ENCODE results near the gene BEAN1.
A peak's percentile ranks its signal among the peaks of the same experiment; 100 is the strongest.
"Not testable (repeated sequence)": the region's sequence is repeated elsewhere in the genome, so short reads cannot be mapped to it uniquely, and the experiment has no call there.

Gene BEAN1

DNA sequence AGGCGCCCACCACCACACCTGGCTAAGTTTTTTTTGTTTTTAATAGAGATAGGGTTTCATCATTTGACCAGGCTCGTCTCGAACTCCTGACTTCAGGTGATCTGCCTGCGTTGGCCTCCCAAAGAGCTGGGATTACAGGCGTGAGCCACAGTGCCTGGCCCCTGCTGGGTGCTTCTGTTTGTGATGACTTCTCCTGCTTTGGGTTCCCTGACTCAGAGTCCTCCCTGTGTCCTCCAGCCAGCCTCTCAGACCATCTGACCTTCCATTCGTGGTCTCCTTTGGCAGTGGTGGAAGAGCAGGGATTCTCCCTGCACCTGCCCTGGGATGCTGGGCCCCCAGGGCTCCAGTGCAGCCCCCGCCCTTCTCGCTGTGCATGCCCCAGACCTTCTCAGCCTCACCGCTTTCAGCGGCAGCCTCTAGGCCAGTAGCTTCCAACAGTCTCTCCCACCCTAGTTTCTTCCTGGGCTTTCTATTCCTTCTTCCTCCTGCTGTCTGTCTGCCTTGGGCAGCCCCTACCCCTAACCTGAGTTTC lies 13.2 kb downstream of the BEAN1 start:
- no peak for DNase-seq (ENCODE audit: low read depth, low spot score)

DNA sequence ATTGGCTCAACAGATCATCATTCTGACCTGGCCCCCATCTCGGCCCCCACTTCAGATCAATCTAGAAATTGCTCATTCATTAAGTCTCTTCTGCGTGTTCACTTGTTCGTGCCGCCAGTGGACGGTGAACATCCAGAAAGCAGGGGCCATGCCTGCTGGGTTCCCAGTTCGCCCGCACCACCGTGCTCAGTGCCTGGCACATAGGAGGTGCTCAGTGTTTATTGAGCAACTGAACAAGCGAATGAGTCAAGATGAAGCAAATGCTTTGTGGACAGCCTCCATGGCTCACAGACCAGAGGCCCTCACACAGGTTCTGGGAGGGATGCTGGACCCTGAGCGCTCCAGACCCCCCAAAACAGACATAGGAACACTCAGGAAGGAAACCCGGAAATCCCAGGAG lies 13.9 kb downstream of the BEAN1 start:
- DNase-seq (ENCODE audit: low read depth, low spot score) = no peak

DNA sequence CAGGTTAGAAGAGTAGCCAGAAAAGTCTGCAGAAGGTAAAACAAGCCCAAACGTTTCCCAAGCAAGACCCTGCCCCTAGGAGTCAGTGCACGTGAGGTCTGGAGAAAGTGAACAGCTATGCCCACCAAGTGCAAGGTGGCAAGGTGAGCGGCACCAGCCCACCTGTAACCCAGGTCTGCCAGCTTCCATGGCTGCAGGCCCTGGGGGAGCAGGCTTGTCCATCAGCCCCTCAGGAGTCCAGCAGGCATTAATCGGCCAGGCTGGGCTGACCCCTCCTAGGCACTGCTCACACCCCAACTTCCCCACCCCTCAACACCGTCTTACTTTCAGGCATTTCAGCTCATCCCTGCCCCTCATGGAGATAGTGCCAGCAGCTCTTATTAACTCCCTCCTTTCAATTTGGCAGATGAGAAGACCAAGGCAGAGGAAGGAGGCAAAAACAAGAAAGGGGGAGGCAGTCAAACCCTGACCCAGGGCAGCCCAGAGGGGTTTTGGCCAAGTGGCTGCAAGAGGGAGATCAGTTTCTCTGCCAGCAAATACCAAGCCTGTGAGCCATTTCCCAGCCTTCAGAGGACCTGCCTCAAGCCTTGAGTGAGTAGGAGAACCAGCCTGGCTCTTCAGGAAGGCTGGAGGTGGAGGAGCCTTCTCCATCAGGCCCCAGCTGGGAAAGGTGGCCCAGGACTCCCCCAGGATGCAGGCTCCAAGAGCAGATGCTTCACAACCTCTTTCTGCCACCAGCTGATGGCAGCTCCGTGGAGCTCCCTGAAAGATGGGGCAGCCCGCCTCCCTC lies 14.7 kb downstream of the BEAN1 start:
- DNase-seq (ENCODE audit: low read depth, low spot score) = peak; percentile 65

DNA sequence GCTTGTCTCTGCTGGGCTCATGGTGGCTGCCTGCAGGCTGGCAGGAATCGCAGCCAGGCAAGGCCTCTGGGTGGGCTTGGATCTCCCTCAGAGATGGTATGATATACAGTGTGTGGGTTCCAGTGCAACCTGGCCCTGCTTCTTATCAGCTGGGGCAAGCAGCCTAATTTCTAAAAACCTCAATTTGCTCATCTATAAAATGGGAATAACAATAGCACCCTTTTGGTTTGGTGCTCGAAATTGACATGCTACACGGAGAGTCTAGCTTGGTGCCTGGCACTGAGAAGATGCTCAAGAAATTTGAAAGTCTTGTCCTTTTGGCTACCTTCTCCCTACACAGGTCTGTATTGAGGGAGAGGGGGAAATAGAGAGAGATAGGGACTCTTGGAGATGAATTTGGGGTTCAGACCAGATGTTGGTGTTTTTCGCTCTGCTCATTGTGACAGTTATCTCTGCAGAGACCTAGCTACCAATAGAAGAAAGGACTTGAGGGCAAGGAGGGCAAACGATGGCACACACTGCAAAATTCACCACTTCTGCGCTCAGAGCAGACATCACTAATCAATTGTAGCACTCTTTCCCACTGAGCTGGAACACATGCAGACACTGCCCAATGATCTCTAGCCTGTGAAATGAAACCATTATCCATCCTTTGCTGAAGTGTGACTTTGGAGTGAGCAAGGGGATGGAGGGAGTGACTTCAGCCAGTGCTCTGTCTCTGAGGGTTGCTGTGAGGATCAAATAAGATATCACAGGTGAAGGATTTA lies 15.6 kb downstream of the BEAN1 start:
- DNase-seq (ENCODE audit: low read depth, low spot score) = no peak

DNA sequence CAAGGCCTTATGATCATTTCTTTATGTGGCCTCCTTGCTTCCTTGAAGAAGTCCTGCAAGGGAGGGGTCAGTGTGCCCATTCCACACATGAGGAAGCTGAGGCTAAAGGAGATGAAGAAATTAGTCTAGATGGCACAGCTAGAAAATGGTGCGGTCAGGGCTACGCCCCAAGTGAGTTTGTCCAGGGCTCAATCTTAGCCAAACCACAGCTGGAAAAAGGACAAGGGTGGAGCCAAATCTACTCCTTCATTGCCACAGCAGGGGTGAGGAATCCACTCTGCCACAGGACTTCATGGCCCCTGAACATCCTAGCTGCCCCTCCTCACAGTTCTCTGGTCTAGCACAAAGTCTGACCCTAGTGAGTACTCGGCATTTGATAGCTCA lies 16.2 kb downstream of the BEAN1 start:
- DNase-seq (ENCODE audit: low read depth, low spot score) = peak; percentile 16

DNA sequence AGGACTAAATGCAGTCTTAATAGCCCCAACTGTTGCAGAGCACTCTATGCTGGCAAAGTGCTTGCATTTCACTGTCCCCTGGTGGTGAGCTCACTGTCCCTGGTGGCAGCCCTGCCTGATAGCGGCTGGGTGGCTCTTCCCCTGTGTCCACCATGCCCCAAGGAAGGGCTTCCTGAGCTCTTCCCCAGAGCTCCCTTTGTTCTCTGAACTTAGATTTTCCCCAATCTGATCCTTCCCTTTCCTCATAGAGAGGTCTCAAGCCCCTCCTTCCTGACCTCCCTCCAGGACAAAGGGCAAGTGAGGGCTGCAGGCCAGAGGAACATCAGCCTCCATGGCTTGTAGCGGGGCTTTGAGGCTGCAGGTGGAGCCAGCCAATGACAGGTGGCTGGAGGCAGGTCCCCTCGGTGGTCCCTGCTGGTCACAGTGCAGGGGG lies 17.0 kb downstream of the BEAN1 start:
- no peak for DNase-seq (ENCODE audit: low read depth, low spot score)

DNA sequence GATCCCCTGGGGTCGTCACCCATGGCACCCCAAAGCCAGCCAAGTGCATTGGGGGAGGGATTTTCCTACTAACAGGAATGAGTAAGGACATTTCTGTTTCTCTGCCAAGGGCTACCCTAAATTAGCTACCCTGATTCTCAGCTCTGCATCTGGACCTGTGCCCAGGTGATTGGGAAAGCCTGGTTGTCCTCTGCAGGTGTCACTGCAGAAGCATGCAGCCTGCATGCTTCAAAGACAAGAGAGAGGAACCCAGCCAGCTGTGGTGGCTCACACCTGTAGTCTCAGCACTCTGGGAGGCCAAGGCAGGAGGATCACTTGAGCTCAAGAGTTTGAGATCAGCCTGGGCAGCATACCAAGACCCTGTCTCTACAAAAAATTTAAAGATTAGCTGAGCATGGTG lies 19.6 kb downstream of the BEAN1 start:
- no peak for DNase-seq (ENCODE audit: low read depth, low spot score)

DNA sequence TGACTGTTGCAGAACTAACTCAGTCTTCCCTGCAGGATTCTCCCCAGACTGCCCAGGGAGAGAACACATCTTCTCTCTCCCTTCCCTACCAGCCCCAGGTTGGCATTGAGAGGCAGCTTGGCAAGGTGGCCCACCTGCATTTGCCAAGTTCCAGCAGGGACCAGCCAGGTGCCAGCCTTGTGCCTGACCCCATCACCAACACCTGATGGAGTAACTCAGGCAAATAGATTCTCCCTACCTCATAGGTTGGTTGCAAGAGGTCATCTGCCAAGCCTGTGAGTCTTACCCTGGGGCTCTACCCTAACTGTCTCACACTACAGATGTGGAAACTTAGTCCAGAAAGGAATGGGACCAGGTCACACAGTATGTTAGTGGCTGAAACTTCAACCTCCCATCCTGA lies 20.4 kb downstream of the BEAN1 start:
- no peak for DNase-seq (ENCODE audit: low read depth, low spot score)

DNA sequence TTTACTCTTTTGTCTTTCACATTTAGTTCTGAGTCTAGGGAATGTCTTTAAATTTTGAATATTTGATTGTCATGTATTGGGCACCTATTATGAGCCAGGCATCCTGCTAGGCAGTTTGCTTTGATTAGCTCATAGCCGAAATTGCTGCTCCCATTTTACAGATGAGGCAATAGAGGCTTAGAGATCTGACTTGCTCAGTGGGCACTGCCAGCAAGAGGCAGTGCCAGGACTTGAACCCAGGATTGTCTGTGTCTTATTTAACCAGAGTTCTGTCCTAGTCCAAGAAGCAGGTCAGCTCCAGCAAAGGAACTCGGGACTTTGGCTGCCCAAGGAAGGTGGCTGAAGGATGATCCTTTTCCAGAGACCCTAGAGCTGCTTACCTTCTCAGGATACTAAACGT lies 24.5 kb downstream of the BEAN1 start:
- DNase-seq (ENCODE audit: low read depth, low spot score) = no peak

DNA sequence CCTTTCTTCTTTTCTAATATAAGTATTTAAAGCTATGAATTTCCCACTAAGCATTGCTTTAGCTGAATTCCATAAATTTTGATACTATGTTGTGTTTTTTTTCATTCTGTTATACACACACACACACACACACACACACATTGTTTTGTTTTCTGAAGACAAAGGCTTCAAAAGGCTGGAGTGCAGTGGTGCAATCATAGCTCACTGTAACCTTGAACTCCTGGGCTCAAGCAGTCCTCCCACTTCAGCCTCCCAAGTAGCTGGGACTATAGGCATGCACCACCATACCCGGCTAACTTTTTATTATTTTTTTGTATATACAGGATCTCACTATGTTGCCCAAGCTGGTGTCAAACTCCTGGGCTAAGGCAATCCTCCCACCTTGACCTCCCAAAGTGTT lies 26.1 kb downstream of the BEAN1 start:
- DNase-seq (ENCODE audit: low read depth, low spot score) = not testable (repeated sequence)

DNA sequence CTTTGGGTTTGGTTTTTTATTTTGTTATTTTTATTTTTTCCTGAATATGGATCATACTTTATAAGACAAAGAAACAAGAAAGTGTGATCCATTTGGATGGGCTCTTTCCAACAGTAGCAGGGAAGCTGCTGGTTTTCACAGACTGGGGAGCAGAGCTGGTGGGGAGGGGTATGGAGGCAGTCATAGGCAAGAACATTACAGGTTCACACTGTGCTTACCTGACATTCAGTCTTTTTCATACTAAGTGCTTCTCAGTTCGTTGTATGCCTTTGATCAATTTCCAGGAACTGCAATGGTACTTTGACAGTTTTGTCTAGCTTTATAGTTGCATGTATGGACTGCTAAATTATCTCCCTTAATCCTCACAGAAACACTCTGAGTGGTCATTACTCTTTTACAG lies 27.7 kb downstream of the BEAN1 start:
- DNase-seq (ENCODE audit: low read depth, low spot score) = no peak

DNA sequence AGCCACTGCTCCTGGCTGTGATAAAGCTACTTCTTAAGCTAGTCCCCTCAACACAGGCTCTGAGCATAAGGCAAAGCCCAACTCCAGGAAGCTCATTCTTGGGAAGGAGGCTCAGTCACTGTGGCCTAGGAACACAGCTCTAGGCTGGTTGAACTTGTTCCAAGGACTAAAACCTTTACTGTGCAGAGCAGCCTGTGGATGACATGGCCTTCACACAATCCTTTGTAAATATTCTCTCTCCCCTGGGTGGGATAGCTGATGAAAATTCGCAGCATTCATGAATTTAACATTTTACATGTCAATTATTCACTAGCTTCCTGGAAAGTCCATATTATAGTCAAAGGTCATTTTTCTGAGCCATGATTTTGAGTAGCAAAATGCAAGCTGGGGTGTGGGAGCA lies 28.9 kb downstream of the BEAN1 start:
- no peak for DNase-seq (ENCODE audit: low read depth, low spot score)

DNA sequence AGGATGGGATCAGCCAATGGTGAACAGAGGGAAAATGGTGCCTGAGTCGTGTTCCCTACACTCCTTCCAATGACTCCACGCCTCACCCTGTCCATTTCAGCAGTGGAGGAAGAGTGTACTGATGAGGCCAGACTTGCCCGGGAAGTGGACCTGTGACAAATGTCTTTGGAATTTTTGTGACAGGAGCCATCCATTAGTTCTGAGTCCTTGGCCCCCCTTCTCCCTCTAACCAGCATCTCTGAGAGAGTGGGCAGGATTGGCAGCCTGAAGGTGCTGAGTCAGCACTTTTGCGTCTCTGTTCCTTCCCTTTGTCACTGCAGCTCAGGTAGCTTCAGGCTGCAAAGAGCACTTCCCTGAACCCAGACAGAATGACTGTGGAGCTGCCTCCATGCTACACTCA lies 30.8 kb downstream of the BEAN1 start:
- peak; percentile 60 for DNase-seq (ENCODE audit: low read depth, low spot score)

DNA sequence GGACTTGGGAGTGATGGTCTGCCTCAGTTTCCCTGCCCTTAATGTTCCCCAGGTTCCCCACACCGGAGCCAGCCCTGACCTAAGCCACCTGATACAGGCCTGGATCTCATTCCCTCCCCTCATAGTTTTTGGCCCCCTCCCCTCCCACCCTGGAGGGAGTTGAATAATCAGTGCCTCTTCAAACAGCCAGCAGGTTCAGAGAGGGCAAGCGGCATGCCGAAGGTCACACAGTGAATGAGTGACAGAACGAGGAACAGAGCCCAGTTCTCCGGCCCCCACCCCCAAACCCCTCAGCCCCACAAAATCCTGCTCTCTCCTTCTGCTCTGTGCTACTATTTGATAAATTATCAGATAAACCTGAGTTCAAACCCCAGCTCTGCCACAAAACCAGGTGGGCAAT lies 31.2 kb downstream of the BEAN1 start:
- DNase-seq (ENCODE audit: low read depth, low spot score) = no peak

DNA sequence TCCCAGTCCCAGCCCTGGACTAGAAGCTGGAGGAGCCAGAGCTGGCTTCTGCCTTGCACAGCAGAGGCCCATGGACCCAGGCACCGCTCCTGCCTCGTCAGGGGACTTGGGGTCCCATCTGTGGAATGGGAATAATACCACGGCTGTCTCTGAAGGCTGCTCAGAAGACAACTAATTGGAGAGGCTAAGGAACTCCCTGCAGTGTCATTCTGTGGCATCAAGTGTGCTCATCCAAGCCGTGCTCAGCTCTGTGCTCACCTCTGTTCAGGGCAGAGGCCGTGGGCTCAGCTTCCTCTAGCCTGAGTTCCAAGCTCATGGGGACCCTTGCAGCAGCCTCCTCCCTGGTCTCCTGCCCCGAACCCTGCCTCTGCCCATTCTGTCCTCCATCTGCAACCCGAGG lies 31.8 kb downstream of the BEAN1 start:
- no peak for DNase-seq (ENCODE audit: low read depth, low spot score)

DNA sequence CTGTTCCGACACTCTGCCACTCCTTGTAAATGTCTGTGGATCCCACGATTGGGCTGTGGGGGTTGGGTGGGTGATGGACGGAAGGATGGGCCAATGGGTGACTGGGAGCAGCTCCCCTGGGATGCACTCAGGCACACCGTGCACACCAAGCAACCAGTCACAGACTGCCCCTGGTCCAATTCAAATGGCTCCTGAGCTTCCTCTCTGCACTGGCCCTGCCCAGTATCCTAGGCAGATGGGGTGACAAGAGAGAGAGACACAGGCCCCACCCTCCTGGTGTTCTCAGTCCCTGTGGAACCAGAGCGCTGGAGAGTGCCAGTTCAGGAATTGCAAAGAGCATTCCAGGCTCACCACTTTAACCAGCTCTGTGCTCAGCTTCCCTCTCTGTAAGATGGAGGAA lies 32.8 kb downstream of the BEAN1 start:
- peak; percentile 61 for DNase-seq (ENCODE audit: low read depth, low spot score)

DNA sequence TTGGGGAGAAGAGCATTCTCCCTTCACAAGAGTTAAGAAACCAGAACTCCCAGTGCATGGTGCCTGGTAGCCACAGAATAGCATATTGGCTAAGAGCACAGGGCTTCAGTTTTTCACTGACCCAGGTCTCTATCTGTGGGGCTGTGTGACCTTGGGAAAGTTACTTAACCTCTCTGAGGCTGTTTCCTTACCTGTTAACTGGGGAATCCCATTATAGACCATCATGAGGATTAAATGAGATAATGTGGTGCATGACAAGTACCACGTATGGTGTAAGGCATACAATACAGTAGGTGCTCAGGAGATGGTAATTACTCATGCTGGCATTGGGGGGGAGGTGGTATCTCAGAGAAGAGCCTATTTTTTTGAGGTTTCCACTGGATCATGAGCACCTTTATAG lies 33.6 kb downstream of the BEAN1 start:
- DNase-seq (ENCODE audit: low read depth, low spot score) = no peak

DNA sequence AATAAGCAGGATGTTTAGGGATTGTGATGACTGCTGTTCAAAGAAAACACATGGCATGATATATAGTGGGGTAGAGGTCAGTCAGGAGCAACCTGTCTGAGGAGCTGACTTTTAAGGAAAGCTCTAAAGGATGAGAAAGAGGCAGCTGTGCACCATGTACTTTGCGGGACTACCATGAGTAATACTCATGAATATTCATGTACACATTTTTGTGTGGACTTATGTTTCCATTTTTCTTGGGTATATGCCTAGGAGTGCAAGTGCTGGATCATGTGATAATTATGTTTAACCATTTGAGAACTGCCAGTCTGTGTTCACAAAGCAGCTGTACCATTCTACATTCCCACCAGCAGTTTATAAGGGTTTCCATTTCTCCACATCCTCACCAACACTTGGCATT lies 35.8 kb downstream of the BEAN1 start:
- peak; percentile 71 for DNase-seq (ENCODE audit: low read depth, low spot score)

DNA sequence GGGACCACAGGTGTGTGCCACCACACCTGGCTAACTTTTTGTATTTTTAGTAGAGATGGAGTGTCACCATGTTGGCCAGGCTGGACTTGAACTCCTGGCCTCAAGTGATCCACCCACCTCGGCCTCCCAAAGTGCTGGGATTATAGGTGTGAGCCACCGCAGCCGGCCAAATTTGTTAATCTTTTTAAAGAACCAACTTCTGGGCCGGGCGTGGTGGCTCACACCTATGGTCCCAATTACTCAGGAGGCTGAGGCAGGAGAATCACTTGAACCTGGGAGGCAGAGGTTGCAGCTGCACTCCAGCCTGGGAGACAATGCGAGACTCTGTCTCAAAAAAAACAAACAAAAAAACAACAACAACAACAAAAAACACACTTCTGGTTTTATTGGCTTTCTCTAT lies 38.9 kb downstream of the BEAN1 start:
- not testable (repeated sequence) for DNase-seq (ENCODE audit: low read depth, low spot score)

DNA sequence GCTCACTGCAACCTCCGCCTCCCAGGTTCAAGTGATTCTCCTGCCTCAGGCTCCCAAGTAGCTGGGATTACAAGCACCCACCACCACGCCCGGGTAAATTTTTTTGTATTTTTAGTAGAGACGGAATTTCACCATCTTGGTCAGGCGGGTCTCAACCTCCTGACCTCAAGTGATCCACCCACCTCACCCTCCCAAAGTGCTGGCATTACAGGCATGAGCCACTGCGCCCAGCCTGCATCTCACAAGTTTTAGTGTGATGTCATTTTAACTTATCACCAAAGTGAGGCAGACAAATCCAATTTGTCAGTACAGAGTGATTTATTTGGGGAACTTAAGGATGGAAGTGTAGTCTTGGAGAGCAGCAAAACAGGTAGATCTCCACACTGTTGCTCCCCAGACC lies 39.5 kb downstream of the BEAN1 start:
- not testable (repeated sequence) for DNase-seq (ENCODE audit: low read depth, low spot score)

DNA sequence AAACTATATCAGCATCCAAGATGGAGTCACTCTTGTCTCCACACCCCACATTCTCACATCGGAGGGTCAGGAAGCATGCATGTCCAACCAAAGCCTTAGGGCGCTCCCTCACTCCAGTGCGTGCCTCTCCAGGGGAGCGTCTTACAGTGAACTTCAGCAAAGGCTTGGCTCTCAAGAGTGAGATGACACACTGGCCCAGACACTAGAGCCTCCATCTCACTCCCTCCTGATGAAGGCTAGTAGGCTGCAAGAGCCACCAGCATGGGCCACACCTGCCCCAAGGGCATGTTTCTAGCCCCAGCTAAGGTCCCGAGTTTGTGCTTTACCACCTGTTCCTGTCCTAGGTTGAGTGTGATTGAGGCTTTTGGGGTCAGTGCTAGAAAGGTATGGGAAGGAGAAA lies 40.5 kb downstream of the BEAN1 start:
- no peak for DNase-seq (ENCODE audit: low read depth, low spot score)

DNA sequence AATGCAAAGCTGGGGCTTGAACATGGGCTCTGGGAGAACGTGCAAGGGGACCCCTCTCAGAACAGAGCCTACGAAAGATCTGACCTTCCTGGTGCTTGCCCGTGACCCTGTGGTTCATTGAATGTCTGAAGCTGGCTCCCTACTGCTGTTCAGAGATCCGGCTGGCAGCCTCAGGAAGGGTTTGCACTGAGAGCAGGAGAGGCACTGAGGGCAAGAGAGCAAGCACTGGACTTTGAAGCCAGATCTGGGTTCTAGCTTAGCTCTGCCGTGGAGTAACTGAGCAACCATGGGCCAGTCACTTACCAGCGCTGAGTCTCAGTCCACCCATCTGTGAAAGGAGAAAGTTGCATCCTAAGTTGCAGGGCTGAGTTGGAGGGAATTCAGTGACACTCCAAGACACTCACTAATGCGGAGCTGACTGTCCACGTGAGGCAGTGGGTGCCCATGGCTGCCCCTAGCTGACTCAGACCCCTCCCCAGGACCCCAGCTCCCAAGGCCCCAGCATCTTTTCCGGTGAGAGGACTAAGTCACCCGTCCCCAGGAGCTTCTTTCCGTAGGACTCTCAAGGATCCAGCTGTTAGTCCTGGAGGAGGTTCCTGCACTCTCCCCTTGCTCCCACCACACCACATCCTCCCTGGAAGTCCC lies 41.3 kb downstream of the BEAN1 start:
- DNase-seq (ENCODE audit: low read depth, low spot score) = no peak

Data from astrocyte of the hippocampus (primary cell).